Measurements from ENCODE around the gene SMPD3. TPM values are rescaled to one million over a fixed set of nuclear protein-coding genes. Genes with fewer than 3 reads are reported as not detected.

SMPD3 gene
- polyA plus RNA-seq, 1 experiment, result 0.27 TPM

DNA sequence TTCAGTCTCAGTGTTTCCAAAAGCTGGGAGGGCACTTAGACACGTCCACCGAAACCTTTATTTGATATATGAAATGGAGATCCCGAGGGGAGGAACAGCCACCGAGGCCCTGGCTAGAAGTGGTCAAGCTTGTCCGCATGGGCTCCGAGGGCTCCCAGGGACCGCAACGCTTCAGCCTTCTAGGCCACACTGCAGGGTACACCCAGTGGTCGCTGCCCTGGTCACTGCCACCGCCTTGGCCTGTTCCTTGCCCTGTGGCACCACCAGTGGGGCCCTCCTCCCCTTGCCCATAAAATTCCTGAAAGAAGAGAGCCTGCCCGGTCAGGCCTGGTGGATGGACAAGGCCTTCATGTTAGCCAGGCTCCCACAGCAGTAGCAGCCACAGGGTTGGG, 43.8 kb upstream of the SMPD3 start:
- TF ChIP-seq, protein P1, sequence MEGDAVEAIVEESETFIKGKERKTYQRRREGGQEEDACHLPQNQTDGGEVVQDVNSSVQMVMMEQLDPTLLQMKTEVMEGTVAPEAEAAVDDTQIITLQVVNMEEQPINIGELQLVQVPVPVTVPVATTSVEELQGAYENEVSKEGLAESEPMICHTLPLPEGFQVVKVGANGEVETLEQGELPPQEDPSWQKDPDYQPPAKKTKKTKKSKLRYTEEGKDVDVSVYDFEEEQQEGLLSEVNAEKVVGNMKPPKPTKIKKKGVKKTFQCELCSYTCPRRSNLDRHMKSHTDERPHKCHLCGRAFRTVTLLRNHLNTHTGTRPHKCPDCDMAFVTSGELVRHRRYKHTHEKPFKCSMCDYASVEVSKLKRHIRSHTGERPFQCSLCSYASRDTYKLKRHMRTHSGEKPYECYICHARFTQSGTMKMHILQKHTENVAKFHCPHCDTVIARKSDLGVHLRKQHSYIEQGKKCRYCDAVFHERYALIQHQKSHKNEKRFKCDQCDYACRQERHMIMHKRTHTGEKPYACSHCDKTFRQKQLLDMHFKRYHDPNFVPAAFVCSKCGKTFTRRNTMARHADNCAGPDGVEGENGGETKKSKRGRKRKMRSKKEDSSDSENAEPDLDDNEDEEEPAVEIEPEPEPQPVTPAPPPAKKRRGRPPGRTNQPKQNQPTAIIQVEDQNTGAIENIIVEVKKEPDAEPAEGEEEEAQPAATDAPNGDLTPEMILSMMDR (IDR thresholded peaks at IDR 0.05; ENCODE audit: insufficient read depth, low read depth, low read length), result no peak
- no peak for DNase-seq (ENCODE audit: low read depth)
- Histone ChIP-seq H3K27me3 (ENCODE audit: control insufficient read depth, insufficient read depth, low read length) (no peaks in the 10 kb centered on the region; the same call in 1 of the 2 replicates), H3K4me3 (ENCODE audit: low read depth, low read length) (no peak overlapping the region), H3K36me3 (ENCODE audit: control insufficient read depth, insufficient read depth, low read length) (no peaks in the 10 kb centered on the region)
- POLR2A ChIA-PET, result no interaction called here
- CTCF ChIA-PET, result no interaction called here

DNA sequence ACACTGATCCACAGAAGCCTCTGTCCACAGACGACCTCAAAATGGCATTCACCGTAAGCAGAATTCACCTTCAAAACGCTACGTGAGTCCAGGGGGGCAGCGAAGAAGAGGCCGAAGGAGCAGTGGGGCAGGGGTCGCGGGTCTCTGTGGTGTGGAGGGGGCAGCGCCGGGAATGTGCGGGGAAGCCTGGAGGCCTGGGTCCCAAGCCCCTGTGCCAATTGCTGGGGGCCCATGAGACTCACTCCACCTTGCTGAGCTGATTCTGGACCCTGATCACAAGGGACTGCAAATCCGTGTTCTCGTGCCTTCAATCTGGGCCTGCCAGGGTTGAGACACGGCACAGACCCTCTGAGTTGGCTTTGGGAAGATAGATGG, 43.3 kb upstream of the SMPD3 start:
- TF ChIP-seq, protein P1 (IDR thresholded peaks at IDR 0.05; ENCODE audit: insufficient read depth, low read depth, low read length), result no peak
- CTCF ChIA-PET, result no interaction called here
- DNase-seq (ENCODE audit: low read depth), result no peak

DNA sequence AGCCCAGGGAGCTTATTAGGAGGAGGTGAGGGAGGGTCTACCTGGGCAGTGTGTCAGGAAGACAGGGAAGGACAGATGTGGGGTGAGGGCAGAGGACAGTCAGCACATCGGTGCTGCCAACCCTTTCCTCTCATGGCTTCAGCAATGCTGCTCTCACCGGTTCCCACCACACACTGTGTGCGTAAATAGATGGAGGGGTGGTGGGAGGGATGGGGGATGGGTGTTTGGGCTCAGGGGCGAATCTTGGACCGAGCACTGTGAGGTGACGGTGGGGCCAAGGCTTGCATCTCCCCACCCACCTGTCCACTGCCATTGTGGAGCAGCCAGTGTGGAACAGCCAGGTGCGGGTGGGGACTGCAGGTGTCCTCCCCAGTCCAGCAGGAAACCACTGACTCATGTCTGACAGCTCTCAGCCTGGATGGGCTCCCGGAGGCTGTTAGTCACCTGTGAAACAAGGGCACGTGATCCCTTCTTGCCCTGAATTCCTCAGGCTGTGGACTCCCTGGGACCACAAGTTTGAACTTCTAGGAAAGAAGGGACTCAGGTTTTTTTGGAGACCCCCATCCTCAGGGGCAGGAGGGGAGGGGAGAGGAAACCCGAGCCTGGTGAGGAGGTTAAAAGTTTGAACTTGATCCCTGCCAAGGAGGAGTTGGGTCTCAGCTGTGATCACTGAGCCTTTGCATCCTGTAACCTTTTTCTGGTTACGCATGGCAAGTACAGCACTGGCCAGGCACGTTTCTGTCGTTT, 42.7 kb upstream of the SMPD3 start:
- no peaks in the 10 kb centered on the region; the same call in 1 of the 2 replicates for H3K27me3 ChIP-seq (ENCODE audit: control insufficient read depth, insufficient read depth, low read length)
- H3K4me3 ChIP-seq (ENCODE audit: low read depth, low read length), result no peak overlapping the region
- peak; percentile 19 for DNase-seq (ENCODE audit: low read depth)
- ChIA-PET POLR2A (no interaction called here), CTCF (no interaction called here)
- no peaks in the 10 kb centered on the region for H3K36me3 ChIP-seq (ENCODE audit: control insufficient read depth, insufficient read depth, low read length)
- TF ChIP-seq, protein P1 (IDR thresholded peaks at IDR 0.05; ENCODE audit: insufficient read depth, low read depth, low read length), result no peak

More for the DNA sequence above, 43.3 kb upstream of the SMPD3 start:
- no peaks in the 10 kb centered on the region for H3K36me3 ChIP-seq (ENCODE audit: control insufficient read depth, insufficient read depth, low read length)
- POLR2A ChIA-PET, result no interaction called here
- H3K27me3 ChIP-seq (ENCODE audit: control insufficient read depth, insufficient read depth, low read length), result no peaks in the 10 kb centered on the region; the same call in 1 of the 2 replicates
- no peak overlapping the region for H3K4me3 ChIP-seq (ENCODE audit: low read depth, low read length)

DNA sequence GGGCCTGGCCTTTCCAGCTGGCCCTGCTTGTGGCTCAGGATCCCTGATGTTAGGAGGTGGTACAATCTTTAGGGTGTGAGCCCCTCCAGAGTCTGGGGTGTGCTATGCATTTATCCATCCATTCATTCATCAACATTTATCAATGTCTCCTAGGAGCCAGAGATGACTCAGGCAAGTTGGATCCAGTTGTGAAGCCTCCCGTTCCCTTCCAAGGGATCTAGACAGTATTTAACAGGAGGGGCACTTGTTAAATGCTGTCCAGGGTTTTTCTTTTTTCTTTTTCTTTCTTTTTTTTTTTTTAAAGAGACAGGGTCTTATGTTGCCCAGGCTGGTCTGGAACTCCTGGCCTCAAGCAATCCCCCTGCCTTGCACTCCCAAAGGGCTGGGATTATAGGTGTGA, 42.0 kb upstream of the SMPD3 start:
- Histone ChIP-seq H3K4me3 (ENCODE audit: low read depth, low read length) (no peak overlapping the region), H3K27me3 (ENCODE audit: control insufficient read depth, insufficient read depth, low read length) (no peaks in the 10 kb centered on the region; the same call in 1 of the 2 replicates), H3K36me3 (ENCODE audit: control insufficient read depth, insufficient read depth, low read length) (no peaks in the 10 kb centered on the region)
- ChIA-PET CTCF (no interaction called here), POLR2A (no interaction called here)
- TF ChIP-seq, protein P1 (IDR thresholded peaks at IDR 0.05; ENCODE audit: insufficient read depth, low read depth, low read length), result no peak
- DNase-seq (ENCODE audit: low read depth), result no peak

DNA sequence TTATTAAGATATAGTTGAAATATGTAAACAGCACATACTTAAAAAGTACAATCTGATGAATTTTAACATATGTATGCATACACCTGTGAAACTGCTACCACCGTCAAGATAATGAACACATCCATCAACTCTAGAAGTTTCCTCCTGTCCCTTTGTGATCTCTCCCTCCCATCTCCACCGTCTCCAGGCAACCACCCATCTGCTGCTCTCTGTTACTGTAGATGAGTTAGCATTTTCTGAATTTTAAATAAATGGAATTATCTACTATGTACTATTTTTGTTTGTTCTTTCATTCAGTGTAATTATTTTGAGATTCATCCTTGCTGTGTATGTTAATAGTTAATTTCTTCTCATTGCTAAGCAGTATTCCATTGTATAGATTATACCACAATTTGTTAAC, 40.2 kb upstream of the SMPD3 start:
- ChIA-PET POLR2A (no interaction called here), CTCF (interaction anchor here (0.6 to 1.6 kb wide), 4 partner anchors 8 to 32 kb away, joined by 3 to 6 read pairs (median 4); no protein-coding TSS in a partner anchor)
- no peaks in the 10 kb centered on the region for H3K36me3 ChIP-seq (ENCODE audit: control insufficient read depth, insufficient read depth, low read length)
- H3K4me3 ChIP-seq (ENCODE audit: low read depth, low read length), result no peak overlapping the region
- H3K27me3 ChIP-seq (ENCODE audit: control insufficient read depth, insufficient read depth, low read length), result no peaks in the 10 kb centered on the region; the same call in 1 of the 2 replicates
- no peak for DNase-seq (ENCODE audit: low read depth)
- TF ChIP-seq, protein P1 (IDR thresholded peaks at IDR 0.05; ENCODE audit: insufficient read depth, low read depth, low read length), result no peak
